Parathyroid adenoma (tissue), 2 donors: ENCODE data around the gene GGN.

Experiments
- H2AFZ ChIP-seq: fragments of 300-600 bp; sonication (generic); one replicate; pipeline ENCODE4 v1.7.0; 2017; ENCODE audit warnings: antibody characterized with exemption, mild to moderate bottlenecking
- H3K27ac ChIP-seq: fragments of 300-600 bp; sonication (generic); one replicate; pipeline ENCODE4 v1.7.0; 2017
- H3K27me3 ChIP-seq: fragments of 300-600 bp; sonication (generic); one replicate; pipeline ENCODE4 v1.7.0; 2017; ENCODE audit warnings: low read length; ENCODE audit not compliant: control insufficient read depth, insufficient read depth
- H3K36me3 ChIP-seq: fragments of 300-600 bp; sonication (generic); one replicate; pipeline ENCODE4 v1.7.0; 2017; ENCODE audit warnings: low read length; ENCODE audit not compliant: control insufficient read depth, insufficient read depth
- H3K4me1 ChIP-seq: fragments of 300-600 bp; sonication (generic); one replicate; pipeline ENCODE4 v1.7.0; 2017; ENCODE audit warnings: control low read depth
- H3K4me2 ChIP-seq: fragments of 300-600 bp; sonication (generic); one replicate; pipeline ENCODE4 v1.7.0; 2017; ENCODE audit warnings: low read length
- H3K4me3 ChIP-seq: fragments of 300-600 bp; sonication (generic); one replicate; pipeline ENCODE4 v1.7.0; 2017; ENCODE audit warnings: low read depth, low read length
- H3K79me2 ChIP-seq: fragments of 300-600 bp; sonication (generic); one replicate; pipeline ENCODE4 v1.7.0; 2017; ENCODE audit warnings: control low read depth
- H3K9ac ChIP-seq: fragments of 300-600 bp; sonication (generic); one replicate; pipeline ENCODE4 v1.7.0; 2017; ENCODE audit warnings: mild to moderate bottlenecking
- H3K9me3 ChIP-seq: fragments of 300-600 bp; sonication (generic); one replicate; pipeline ENCODE4 v1.7.0; 2017; ENCODE audit warnings: low read length; ENCODE audit not compliant: control insufficient read depth
- TF ChIP-seq, protein P1 (sequence below): fragments of 300-600 bp; sonication (generic); IDR thresholded peaks from one replicate; pipeline ENCODE4 v1.7.0; 2017; ENCODE audit warnings: antibody characterized with exemption, mild to moderate bottlenecking
- donor health status: primary hyperparathyroidism.

GGN gene

DNA sequence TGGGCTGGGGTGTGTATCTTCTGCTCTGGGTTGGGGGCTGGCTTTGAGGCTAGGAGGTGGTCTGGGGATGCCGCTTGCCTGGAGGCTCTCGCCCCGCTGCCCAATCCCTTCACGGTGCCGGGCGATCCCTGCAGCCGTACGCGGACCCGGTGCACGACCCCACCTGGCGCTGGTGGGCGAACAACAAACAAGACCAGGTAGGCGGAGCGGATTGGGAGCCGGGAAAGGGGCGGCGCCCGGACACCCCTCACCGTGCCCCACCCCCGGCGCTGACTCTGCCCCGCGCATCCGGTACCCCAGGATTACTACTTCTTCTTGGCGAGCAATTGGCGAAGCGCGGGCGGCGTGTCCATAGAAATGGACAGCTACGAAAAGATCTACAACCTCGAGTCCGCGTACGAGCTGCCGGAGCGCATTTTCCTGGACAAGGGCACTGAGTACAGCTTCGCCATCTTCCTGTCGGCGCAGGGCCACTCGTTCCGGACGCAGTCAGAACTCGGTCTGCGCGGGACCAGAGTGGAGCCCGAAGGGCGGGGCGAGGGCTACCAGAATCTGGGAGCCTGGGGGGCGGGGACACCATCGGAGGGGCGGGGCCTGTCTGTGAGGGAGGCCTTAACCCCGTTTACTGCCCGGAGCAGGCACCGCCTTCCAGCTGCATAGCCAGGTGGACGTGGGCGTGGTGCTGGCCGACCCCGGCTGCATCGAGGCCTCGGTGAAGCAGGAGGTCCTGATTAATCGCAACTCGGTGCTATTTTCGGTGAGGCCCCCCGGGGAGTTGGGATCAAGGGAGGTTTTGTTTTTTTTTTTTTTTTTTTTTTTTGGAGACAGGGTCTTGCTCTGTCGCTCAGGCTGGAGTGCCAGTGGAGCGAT lies 25.5 kb downstream of the GGN start:
- Histone ChIP-seq H2AFZ (peak overlapping the region; percentile 97), H3K79me2 (no peaks in the 10 kb centered on the region), H3K9me3 (no peaks in the 10 kb centered on the region), H3K27ac (peak overlapping the region; percentile 70), H3K4me2 (peak overlapping the region; percentile 100), H3K27me3 (no peaks in the 10 kb centered on the region), H3K4me1 (no peaks in the 10 kb centered on the region), H3K36me3 (no peaks in the 10 kb centered on the region), H3K4me3 (peak overlapping the region; percentile 78), H3K9ac (no peak overlapping the region)
- TF ChIP-seq, protein P1, sequence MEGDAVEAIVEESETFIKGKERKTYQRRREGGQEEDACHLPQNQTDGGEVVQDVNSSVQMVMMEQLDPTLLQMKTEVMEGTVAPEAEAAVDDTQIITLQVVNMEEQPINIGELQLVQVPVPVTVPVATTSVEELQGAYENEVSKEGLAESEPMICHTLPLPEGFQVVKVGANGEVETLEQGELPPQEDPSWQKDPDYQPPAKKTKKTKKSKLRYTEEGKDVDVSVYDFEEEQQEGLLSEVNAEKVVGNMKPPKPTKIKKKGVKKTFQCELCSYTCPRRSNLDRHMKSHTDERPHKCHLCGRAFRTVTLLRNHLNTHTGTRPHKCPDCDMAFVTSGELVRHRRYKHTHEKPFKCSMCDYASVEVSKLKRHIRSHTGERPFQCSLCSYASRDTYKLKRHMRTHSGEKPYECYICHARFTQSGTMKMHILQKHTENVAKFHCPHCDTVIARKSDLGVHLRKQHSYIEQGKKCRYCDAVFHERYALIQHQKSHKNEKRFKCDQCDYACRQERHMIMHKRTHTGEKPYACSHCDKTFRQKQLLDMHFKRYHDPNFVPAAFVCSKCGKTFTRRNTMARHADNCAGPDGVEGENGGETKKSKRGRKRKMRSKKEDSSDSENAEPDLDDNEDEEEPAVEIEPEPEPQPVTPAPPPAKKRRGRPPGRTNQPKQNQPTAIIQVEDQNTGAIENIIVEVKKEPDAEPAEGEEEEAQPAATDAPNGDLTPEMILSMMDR = no peak

DNA sequence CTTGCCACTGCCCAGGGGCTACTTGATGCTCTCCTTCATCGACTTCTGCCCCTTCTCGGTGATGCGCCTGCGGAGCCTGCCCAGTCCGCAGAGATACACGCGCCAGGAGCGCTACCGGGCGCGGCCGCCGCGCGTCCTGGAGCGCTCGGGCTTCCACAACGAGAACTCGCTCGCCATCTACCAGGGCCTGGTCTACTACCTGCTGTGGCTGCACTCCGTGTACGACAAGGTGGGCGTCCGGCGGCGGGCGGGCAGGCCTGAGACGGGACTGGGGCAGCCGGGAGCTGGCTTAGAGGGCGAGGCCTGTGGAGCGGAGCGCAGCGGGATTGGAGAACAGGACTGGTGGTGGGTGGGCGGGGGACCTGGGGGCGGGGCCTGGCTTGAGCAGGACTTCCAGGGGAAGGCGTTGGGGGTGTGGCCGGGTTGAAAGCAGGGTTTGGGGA lies 26.2 kb downstream of the GGN start:
- H3K27ac ChIP-seq = peak overlapping the region; percentile 70
- no peak overlapping the region for H3K9ac ChIP-seq
- TF ChIP-seq, protein P1 = no peak
- no peaks in the 10 kb centered on the region for H3K9me3 ChIP-seq
- H3K27me3 ChIP-seq = no peaks in the 10 kb centered on the region
- no peaks in the 10 kb centered on the region for H3K4me1 ChIP-seq
- peak overlapping the region; percentile 78 for H3K4me3 ChIP-seq
- H3K79me2 ChIP-seq = no peaks in the 10 kb centered on the region
- H2AFZ ChIP-seq = peak overlapping the region; percentile 97
- H3K36me3 ChIP-seq = no peaks in the 10 kb centered on the region
- peak overlapping the region; percentile 100 for H3K4me2 ChIP-seq

DNA sequence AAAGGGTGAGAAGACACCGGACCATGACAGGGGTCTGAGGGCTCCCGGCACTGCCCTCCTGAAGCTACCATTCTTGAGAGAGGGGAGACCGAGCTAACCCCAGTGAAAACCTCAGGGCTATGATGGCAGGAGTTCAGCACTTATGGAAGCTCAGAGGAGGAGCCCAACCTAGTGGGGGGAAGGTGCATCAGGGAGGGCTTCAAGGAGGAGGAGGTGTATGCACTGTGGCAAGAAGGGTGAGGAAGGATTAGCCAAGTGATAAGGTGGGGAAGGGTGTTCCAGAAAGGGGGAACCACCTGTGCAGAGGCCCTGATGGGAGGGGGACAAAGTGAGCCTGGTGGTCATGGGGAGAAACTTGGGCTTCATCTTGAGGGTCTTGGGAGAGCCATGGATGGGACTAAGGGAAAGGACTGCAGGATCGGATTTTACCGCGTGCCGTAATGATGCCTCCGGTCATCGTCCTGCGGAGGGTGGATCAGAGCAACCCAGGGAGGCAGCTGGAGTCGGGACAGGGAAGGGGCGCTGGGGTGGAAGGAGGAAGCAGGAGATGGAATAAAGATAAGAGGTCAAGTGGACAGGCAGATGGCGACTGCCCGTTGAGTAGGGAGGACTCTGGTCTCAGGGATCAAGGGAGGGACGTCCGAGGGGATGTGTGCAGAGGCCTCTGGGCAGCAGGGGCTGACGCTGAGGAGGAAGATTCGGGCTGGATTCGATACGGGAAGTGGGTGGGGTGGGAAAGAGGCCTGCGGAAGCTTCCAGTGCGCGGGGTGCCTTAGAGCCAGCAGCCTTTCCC lies 26.8 kb downstream of the GGN start:
- H3K36me3 ChIP-seq = no peaks in the 10 kb centered on the region

GRCh38 chr19:38360351-38360750 lies 27.5 kb downstream of the GGN start:
- Histone ChIP-seq H3K9me3 (no peaks in the 10 kb centered on the region), H2AFZ (no peak overlapping the region), H3K27me3 (no peaks in the 10 kb centered on the region), H3K9ac (no peak overlapping the region), H3K36me3 (no peaks in the 10 kb centered on the region), H3K27ac (no peak overlapping the region), H3K4me1 (no peaks in the 10 kb centered on the region), H3K79me2 (no peaks in the 10 kb centered on the region), H3K4me2 (no peak overlapping the region), H3K4me3 (no peak overlapping the region)
- TF ChIP-seq, protein P1 = no peak

More for the DNA sequence above, 26.8 kb downstream of the GGN start:
- Histone ChIP-seq H3K79me2 (no peaks in the 10 kb centered on the region), H3K9me3 (no peaks in the 10 kb centered on the region), H3K27ac (no peak overlapping the region), H3K4me3 (peak overlapping the region; percentile 78), H3K9ac (no peak overlapping the region), H3K4me2 (peak overlapping the region; percentile 100), H2AFZ (peak overlapping the region; percentile 97), H3K4me1 (no peaks in the 10 kb centered on the region), H3K27me3 (no peaks in the 10 kb centered on the region)
- TF ChIP-seq, protein P1 = no peak
